Measurements from ENCODE around the gene TPM2. TPM values are rescaled to one million over a fixed set of nuclear protein-coding genes. Genes with fewer than 3 reads are reported as not detected.

Gene TPM2
- total RNA-seq, 3 donors from 2014 or later (not counting 1 experiment from before 2014, with no cell fraction given) = 20.9 to 23.8 (median 22.9) TPM

- Mint-ChIP-seq H3K9me3 (no peaks in the 10 kb centered on the region), H3K4me3 (no peak overlapping the region), H3K4me1 (peaks cover 37 to 41% of the 10 kb centered on the region in 2 donors), H3K27me3 (ENCODE audit: low read depth in 2 of 2) (peaks cover 3 to 8% of the 10 kb centered on the region in 2 donors), H3K36me3 (peaks cover 6% of the 10 kb centered on the region), H3K27ac (peak overlapping the region in 1 of 2 donors; percentile 26)
- H3K4me3 ChIP-seq (ENCODE audit: low read length) = no peak overlapping the region
- DNase-seq (no peak), ATAC-seq (no peak)
- no peak for TF ChIP-seq CTCF (IDR thresholded peaks at IDR 0.05)
- H3K36me3 ChIP-seq (ENCODE audit: control insufficient read depth, insufficient read depth, low read length) = no peaks in the 10 kb centered on the region
- H3K27ac ChIP-seq (ENCODE audit: low read length) = no peak overlapping the region
- H3K9me3 ChIP-seq (ENCODE audit: control insufficient read depth, insufficient read depth, low read length) = no peaks in the 10 kb centered on the region
- intact Hi-C loops (cut with micrococcal nuclease) = no loop called here
- H3K4me1 ChIP-seq (ENCODE audit: control insufficient read depth, insufficient read depth, low read length) = peaks cover 54% of the 10 kb centered on the region
- no peaks in the 10 kb centered on the region for H3K27me3 ChIP-seq (ENCODE audit: control insufficient read depth, insufficient read depth, low read length)
- 100% methylated on average over 1 of the region's 2 CpGs for WGBS (ENCODE audit: insufficient coverage)
These were observed 36.1 kb downstream of the TPM2 start for GRCh38 chr9:35653611-35654010.

DNA sequence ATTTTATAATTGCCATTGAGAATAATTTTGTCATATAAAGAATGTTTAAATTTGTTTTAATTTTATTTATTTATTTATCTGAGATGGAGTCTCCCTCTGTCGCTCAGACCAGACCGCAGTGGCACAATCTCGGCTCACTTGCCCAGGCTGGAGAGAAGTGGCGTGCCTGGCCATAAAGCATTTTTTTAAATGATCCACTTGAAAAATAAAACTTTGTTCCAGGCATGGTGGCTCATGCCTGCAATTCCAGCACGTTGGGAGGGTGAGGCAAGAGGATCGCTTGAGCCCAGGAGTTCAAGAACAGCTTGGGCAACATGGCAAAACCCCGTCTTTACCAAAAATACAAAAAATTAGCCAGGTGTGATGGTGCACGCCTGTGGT lies 36.9 kb downstream of the TPM2 start:
- Mint-ChIP-seq H3K4me3 (no peak overlapping the region), H3K27me3 (ENCODE audit: low read depth in 2 of 2) (peaks cover 1 to 4% of the 10 kb centered on the region in 2 donors), H3K9me3 (no peaks in the 10 kb centered on the region), H3K4me1 (peaks cover 41 to 42% of the 10 kb centered on the region in 2 donors), H3K36me3 (peaks cover 2% of the 10 kb centered on the region), H3K27ac (no peak overlapping the region)
- intact Hi-C loops (cut with micrococcal nuclease) = no loop called here
- H3K4me1 ChIP-seq (ENCODE audit: control insufficient read depth, insufficient read depth, low read length) = peaks cover 59% of the 10 kb centered on the region
- no peaks in the 10 kb centered on the region for H3K9me3 ChIP-seq (ENCODE audit: control insufficient read depth, insufficient read depth, low read length)
- TF ChIP-seq CTCF (IDR thresholded peaks at IDR 0.05) = no peak
- no peak overlapping the region for H3K27ac ChIP-seq (ENCODE audit: low read length)
- no peaks in the 10 kb centered on the region for H3K27me3 ChIP-seq (ENCODE audit: control insufficient read depth, insufficient read depth, low read length)
- DNase-seq (no peak), ATAC-seq (no peak)
- no peak overlapping the region for H3K4me3 ChIP-seq (ENCODE audit: low read length)
- WGBS (ENCODE audit: insufficient coverage) = 100% methylated on average over 8 of the region's 8 CpGs
- H3K36me3 ChIP-seq (ENCODE audit: control insufficient read depth, insufficient read depth, low read length) = no peaks in the 10 kb centered on the region

DNA sequence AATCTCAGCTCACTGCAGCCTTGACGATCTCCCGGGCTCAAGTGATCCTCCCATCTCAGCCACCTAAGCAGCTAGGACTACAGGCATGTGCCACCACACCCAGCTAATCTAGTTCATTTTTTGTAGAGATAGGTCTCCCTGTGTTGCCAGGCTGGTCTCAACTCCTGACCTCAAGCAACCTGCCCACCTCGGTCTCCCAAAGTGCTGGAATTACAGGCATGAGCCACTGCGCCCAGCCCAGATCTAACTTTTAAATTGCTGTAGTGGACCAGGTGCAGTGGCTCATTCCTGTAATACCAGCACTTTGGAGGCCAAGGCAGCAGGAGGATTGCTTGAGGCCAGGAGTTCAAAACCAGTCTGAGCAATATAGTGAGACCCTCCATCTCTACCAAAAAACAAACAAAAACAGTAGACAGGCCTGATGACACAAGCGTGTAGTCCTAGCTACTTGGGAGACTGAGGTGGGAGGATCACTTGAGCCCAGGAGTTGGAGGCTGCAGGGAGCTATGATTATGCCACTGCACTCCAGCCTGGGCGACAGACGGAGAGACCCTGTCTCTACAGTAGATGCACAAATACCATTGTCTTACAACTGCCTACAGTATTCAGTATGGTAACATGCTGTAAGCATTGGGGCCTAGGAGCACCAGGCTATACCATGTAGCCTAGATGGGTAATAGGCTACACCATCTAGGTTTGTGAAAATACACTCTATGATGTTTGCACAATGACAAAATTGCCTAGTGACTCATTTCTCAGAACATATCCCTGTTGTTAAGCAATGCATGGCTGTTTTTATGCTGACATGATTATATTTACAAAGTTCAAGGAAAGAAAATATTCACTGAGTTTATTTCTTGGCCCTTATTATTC lies 37.5 kb downstream of the TPM2 start:
- no peaks in the 10 kb centered on the region for H3K9me3 ChIP-seq (ENCODE audit: control insufficient read depth, insufficient read depth, low read length)
- peaks cover 59% of the 10 kb centered on the region for H3K4me1 ChIP-seq (ENCODE audit: control insufficient read depth, insufficient read depth, low read length)
- no peak for ATAC-seq
- Mint-ChIP-seq H3K4me3 (no peak overlapping the region), H3K4me1 (peaks cover 41 to 42% of the 10 kb centered on the region in 2 donors), H3K9me3 (no peaks in the 10 kb centered on the region), H3K27ac (no peak overlapping the region), H3K36me3 (no peaks in the 10 kb centered on the region), H3K27me3 (ENCODE audit: low read depth in 2 of 2) (no peaks in the 10 kb centered on the region)
- H3K36me3 ChIP-seq (ENCODE audit: control insufficient read depth, insufficient read depth, low read length) = no peaks in the 10 kb centered on the region
- 93% methylated on average over 6 of the region's 7 CpGs for WGBS (ENCODE audit: insufficient coverage)
- TF ChIP-seq CTCF (IDR thresholded peaks at IDR 0.05) = no peak
- no peak overlapping the region for H3K27ac ChIP-seq (ENCODE audit: low read length)
- H3K27me3 ChIP-seq (ENCODE audit: control insufficient read depth, insufficient read depth, low read length) = no peaks in the 10 kb centered on the region
- DNase-seq = no peak
- intact Hi-C loops (cut with micrococcal nuclease) = no loop called here
- H3K4me3 ChIP-seq (ENCODE audit: low read length) = no peak overlapping the region

Measured in natural killer cell (primary cell).